K562 (cell line): ENCODE measurements around the gene RREB1. TPM values are rescaled to one million over a fixed set of nuclear protein-coding genes. Genes with fewer than 3 reads are reported as not detected.

ENCODE experiments used
- BRD4 ChIP-seq: fragments of 200-600 bp; sonication (generic); IDR thresholded peaks from 2 replicates; pipeline ENCODE4 v1.6.1; 2017; ENCODE audit warnings: inconsistent platforms
- CBX1 ChIP-seq: sonication (generic); IDR thresholded peaks from 2 replicates; pipeline ENCODE4 v1.6.1; 2016; ENCODE audit warnings: antibody characterized with exemption, low read depth, mild to moderate bottlenecking
- CEBPB ChIP-seq: fragments of 450-650 bp; IDR thresholded peaks from 2 replicates; pipeline ENCODE4 v1.6.1; 2016; ENCODE audit warnings: missing genetic modification characterization, missing compliant biosample characterization
- E2F3 ChIP-seq: fragments of 250-450 bp; sonication (Bioruptor Pico); IDR thresholded peaks from 2 replicates; pipeline ENCODE4 v1.4.0; 2020; ENCODE audit warnings: mild to moderate bottlenecking
- ERF ChIP-seq: fragments of 450-650 bp; formaldehyde crosslinking; IDR thresholded peaks from 2 replicates; pipeline ENCODE4 v1.4.0; 2020; ENCODE audit warnings: mild to moderate bottlenecking, mixed read lengths
- ESRRB ChIP-seq: fragments of 250-450 bp; sonication (Bioruptor Pico); IDR thresholded peaks from 2 replicates; pipeline ENCODE4 v1.5.0; 2020; ENCODE audit warnings: mild to moderate bottlenecking, moderate library complexity, borderline replicate concordance
- KHSRP ChIP-seq: fragments of 450-650 bp; IDR thresholded peaks from 2 replicates; pipeline ENCODE4 v1.6.1; 2017
- LARP7 ChIP-seq: fragments of 450-650 bp; IDR thresholded peaks from 2 replicates; pipeline ENCODE4 v1.6.1; 2016
- MECOM ChIP-seq: fragments of 250-450 bp; sonication (Bioruptor Pico); IDR thresholded peaks from 2 replicates; pipeline ENCODE4 v1.8.0; 2022; ENCODE audit warnings: inconsistent platforms
- MNT ChIP-seq, 2 experiments: fragments of 450-650 bp; conservative IDR thresholded peaks; 2 replicates each; pipeline ENCODE4 v1.6.1; 2017; ENCODE audit warnings: mild to moderate bottlenecking in 2 of 2, moderate library complexity in 2 of 2
- NONO ChIP-seq, 2 experiments: fragments of 200-400 bp in 1 of 2; fragments of 450-650 bp in 1 of 2; formaldehyde crosslinking in 1 of 2; IDR thresholded peaks; 2 replicates each; pipeline ENCODE4 v1.6.1; 2017; ENCODE audit warnings: low read depth in 2 of 2, mild to moderate bottlenecking in 2 of 2, moderate library complexity in 2 of 2, low read length in 1 of 2
- NRF1 ChIP-seq, 2 experiments: fragments of 450-650 bp; IDR thresholded peaks in 1 of 2; conservative IDR thresholded peaks in 1 of 2; 2 replicates each; pipeline ENCODE4 v1.6.1; 2014; ENCODE audit warnings: mild to moderate bottlenecking in 2 of 2
- POLR2AphosphoS2 ChIP-seq: IDR thresholded peaks from 2 replicates; pipeline ENCODE4 v1.6.1; 2012; ENCODE audit warnings: low read length, improper control_type of control experiment
- RNF219 ChIP-seq: fragments of 250-450 bp; sonication (Bioruptor Pico); IDR thresholded peaks from 2 replicates; pipeline ENCODE4 v1.5.0; 2022; ENCODE audit warnings: mild to moderate bottlenecking
- SMARCB1 ChIP-seq: IDR thresholded peaks from 2 replicates; pipeline ENCODE4 v1.6.1; 2011; ENCODE audit warnings: improper control_type of control experiment, low read depth; ENCODE audit not compliant: insufficient read length
- SREBF1 ChIP-seq: fragments of 150-350 bp; IDR thresholded peaks from 2 replicates; pipeline ENCODE4 v1.6.1; 2014; ENCODE audit warnings: antibody characterized with exemption, low read depth, low read length, borderline replicate concordance
- TEAD1 ChIP-seq, 2 experiments: fragments of 450-650 bp in 1 of 2; sonication (generic) in 1 of 2; formaldehyde crosslinking; IDR thresholded peaks; 2 replicates each; pipeline versions ENCODE4 v1.4.0 to v1.8.0; 2020 to 2022; ENCODE audit warnings: mild to moderate bottlenecking in 2 of 2, missing genetic modification reagents in 1 of 2
- THRAP3 ChIP-seq: fragments of 450-650 bp; IDR thresholded peaks from 2 replicates; pipeline ENCODE4 v1.6.1; 2016; ENCODE audit warnings: mild to moderate bottlenecking, inconsistent platforms, borderline replicate concordance
- ZNF217 ChIP-seq: sonication (generic); formaldehyde crosslinking; IDR thresholded peaks from 2 replicates; pipeline ENCODE4 v1.8.0; 2022; ENCODE audit warnings: mild to moderate bottlenecking, missing genetic modification reagents
- ZNF311 ChIP-seq: fragments of 250-450 bp; sonication (Bioruptor Pico); IDR thresholded peaks from 2 replicates; pipeline ENCODE4 v1.4.0; 2020; ENCODE audit warnings: mild to moderate bottlenecking, moderate library complexity
- ZNF75A ChIP-seq: fragments of 450-650 bp; formaldehyde crosslinking; IDR thresholded peaks from 2 replicates; pipeline ENCODE4 v1.4.0; 2020; ENCODE audit warnings: mild to moderate bottlenecking
- polyA plus RNA-seq, 8 experiments: library from polyadenylated mRNA; depleted of rRNA in 4 of 8; stranded (reverse) in 5 of 8; unstranded in 3 of 8; fragments of >200 nt; fragmentation: Nextera tagmentation in 2 of 8; fragmentation: Illumina TruSeq in 1 of 8; extraction: Ambion mirVana in 2 of 8; extraction: Trizol in 1 of 8; gene quantifications; 2 replicates each; pipeline versions ENCODE4 v1.2.1 to v1.2.3, GENCODE V29; 2011 to 2014; ENCODE audit warnings: inconsistent platforms in 1 of 8, missing spikeins in 1 of 8
- total RNA-seq, 7 experiments: library from RNA; depleted of rRNA in 6 of 7; stranded (reverse); fragments of >200 nt in 6 of 7; fragmentation: Illumina TruSeq in 2 of 7; extraction: Trizol in 2 of 7; gene quantifications; 2 replicates each; pipeline versions ENCODE4 v1.2.1 to v1.2.3, GENCODE V29; 2011 to 2021; ENCODE audit warnings: low replicate concordance in 1 of 7
- TF ChIP-seq, protein P1 (sequence below): sonication (generic); formaldehyde crosslinking; IDR thresholded peaks from 2 replicates; pipeline ENCODE4 v1.8.1; 2023; ENCODE audit warnings: mild to moderate bottlenecking, missing genetic modification reagents
- TF ChIP-seq, protein P2 (sequence below): sonication (generic); formaldehyde crosslinking; IDR thresholded peaks from 2 replicates; pipeline ENCODE4 v1.9.0; 2022; ENCODE audit warnings: mild to moderate bottlenecking, missing genetic modification reagents

Gene RREB1
- total and polyA plus RNA-seq, 9 of the 15 experiments (the other 6 are each of a cell fraction or from before 2014, with no cell fraction given): 3.3 to 64.2 (median 19.3) TPM

GRCh38 chr6:7261032-7261841 is 153.5 kb downstream of the RREB1 start (continued):
- TF ChIP-seq CBX1 (no peak), CEBPB (no peak), ESRRB (no peak), ERF (no peak), MNT (conservative IDR thresholded peaks at IDR 0.05) (peak in 1 of 2 experiments; percentile 39; a peak in 1 of 4 replicates), SREBF1 (no peak), POLR2AphosphoS2 (no peak), NRF1 (conservative IDR thresholded peaks at IDR 0.05 in 1 of 2, IDR thresholded peaks at IDR 0.05 in 1 of 2) (peak; percentile 81 to 85), SMARCB1 (no peak), KHSRP (no peak), RNF219 (CRISPR knock-in tag) (no peak), ZNF75A (CRISPR knock-in tag) (no peak), LARP7 (no peak), THRAP3 (no peak), BRD4 (no peak), MECOM (CRISPR knock-in tag) (0 out of 2 replicates have a peak, but pooled peaks have one; percentile 7), ZNF311 (CRISPR knock-in tag) (no peak), TEAD1 (CRISPR knock-in tag; IDR thresholded peaks at IDR 0.05) (0 out of 4 replicates have a peak, but pooled peaks of 1 of the 2 experiments have one; percentile 34), ZNF217 (CRISPR knock-in tag) (no peak), NONO (IDR thresholded peaks at IDR 0.05; ENCODE audit: low read depth in 2 of 2, low read length in 1 of 2) (0 out of 4 replicates have a peak, but pooled peaks of 1 of the 2 experiments have one; percentile 22), E2F3 (no peak)
- TF ChIP-seq, protein P1, sequence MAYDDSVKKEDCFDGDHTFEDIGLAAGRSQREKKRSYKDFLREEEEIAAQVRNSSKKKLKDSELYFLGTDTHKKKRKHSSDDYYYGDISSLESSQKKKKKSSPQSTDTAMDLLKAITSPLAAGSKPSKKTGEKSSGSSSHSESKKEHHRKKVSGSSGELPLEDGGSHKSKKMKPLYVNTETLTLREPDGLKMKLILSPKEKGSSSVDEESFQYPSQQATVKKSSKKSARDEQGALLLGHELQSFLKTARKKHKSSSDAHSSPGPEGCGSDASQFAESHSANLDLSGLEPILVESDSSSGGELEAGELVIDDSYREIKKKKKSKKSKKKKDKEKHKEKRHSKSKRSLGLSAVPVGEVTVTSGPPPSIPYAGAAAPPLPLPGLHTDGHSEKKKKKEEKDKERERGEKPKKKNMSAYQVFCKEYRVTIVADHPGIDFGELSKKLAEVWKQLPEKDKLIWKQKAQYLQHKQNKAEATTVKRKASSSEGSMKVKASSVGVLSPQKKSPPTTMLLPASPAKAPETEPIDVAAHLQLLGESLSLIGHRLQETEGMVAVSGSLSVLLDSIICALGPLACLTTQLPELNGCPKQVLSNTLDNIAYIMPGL (CRISPR knock-in tag): 0 out of 2 replicates have a peak, but pooled peaks have one; percentile 61
- TF ChIP-seq, protein P2, sequence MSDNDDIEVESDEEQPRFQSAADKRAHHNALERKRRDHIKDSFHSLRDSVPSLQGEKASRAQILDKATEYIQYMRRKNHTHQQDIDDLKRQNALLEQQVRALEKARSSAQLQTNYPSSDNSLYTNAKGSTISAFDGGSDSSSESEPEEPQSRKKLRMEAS (CRISPR knock-in tag): peak; percentile 43; the same call in 1 of the 2 replicates
